Mucosa of rectum (tissue), 2 donors: ENCODE measurements around the gene PNPLA5.
A peak's percentile ranks its signal among the peaks of the same experiment; 100 is the strongest.

Experiments used
- H3K27ac ChIP-seq, 2 donors: one replicate each; pipeline ENCODE4 v1.7.0; 2013; ENCODE audit warnings: inconsistent platforms in 2 of 2, low read depth in 2 of 2, low read length in 2 of 2
- H3K27me3 ChIP-seq, 2 donors: one replicate each; pipeline ENCODE4 v1.7.0; 2013; ENCODE audit warnings: low read length in 2 of 2; ENCODE audit not compliant: control insufficient read depth in 2 of 2, insufficient read depth in 2 of 2
- H3K36me3 ChIP-seq, 2 donors: one replicate each; pipeline ENCODE4 v1.7.0; 2013; ENCODE audit warnings: low read length in 2 of 2; ENCODE audit not compliant: control insufficient read depth in 2 of 2, insufficient read depth in 2 of 2
- H3K4me1 ChIP-seq, 2 donors: one replicate each; pipeline ENCODE4 v1.7.0; 2013; ENCODE audit warnings: low read length in 2 of 2, mild to moderate bottlenecking in 1 of 2; ENCODE audit not compliant: control insufficient read depth in 2 of 2, insufficient read depth in 2 of 2
- H3K4me3 ChIP-seq, 2 donors: one replicate each; pipeline ENCODE4 v1.7.0; 2013; ENCODE audit warnings: low read length in 2 of 2
- H3K9ac ChIP-seq, 2 donors: one replicate each; pipeline ENCODE4 v1.7.0; 2013; ENCODE audit warnings: low read length in 2 of 2, low read depth in 1 of 2, mild to moderate bottlenecking in 1 of 2
- H3K9me3 ChIP-seq, 2 donors: one replicate each; pipeline ENCODE4 v1.7.0; 2013; ENCODE audit warnings: low read length in 2 of 2; ENCODE audit not compliant: control insufficient read depth in 2 of 2
- donor health status: healthy.
- donor health status: Normal muscosa, but diverticular disease.

PNPLA5 gene, protein sequence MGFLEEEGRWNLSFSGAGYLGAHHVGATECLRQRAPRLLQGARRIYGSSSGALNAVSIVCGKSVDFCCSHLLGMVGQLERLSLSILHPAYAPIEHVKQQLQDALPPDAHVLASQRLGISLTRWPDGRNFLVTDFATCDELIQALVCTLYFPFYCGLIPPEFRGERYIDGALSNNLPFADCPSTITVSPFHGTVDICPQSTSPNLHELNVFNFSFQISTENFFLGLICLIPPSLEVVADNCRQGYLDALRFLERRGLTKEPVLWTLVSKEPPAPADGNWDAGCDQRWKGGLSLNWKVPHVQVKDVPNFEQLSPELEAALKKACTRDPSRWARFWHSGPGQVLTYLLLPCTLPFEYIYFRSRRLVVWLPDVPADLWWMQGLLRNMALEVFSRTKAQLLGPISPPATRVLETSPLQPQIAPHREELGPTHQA

GRCh38 chr22:43891360-43892182, at the start of gene PNPLA5:
PNPLA5 (minus strand) TSS chr22:43892013; CDS start chr22:43891880, 133 bp downstream.
- no peaks in the 10 kb centered on the region for H3K4me1 ChIP-seq
- H3K27me3 ChIP-seq: peaks cover 18 to 23% of the 10 kb centered on the region in 2 donors
- H3K36me3 ChIP-seq: no peaks in the 10 kb centered on the region
- H3K27ac ChIP-seq: no peak within 1 kb of the TSS
- H3K9ac ChIP-seq: no peak within 1 kb of the TSS
- H3K4me3 ChIP-seq: no peak within 1 kb of the TSS
- no peaks in the 10 kb centered on the region for H3K9me3 ChIP-seq

- Histone ChIP-seq H3K27ac (no peak overlapping the region), H3K9me3 (no peaks in the 10 kb centered on the region), H3K9ac (no peak overlapping the region), H3K27me3 (peaks cover 0 to 4% of the 10 kb centered on the region in 2 donors), H3K4me3 (no peak overlapping the region), H3K36me3 (no peaks in the 10 kb centered on the region), H3K4me1 (no peaks in the 10 kb centered on the region)
These were observed 49.6 kb upstream of the PNPLA5 start for GRCh38 chr22:43941449-43941848.

DNA sequence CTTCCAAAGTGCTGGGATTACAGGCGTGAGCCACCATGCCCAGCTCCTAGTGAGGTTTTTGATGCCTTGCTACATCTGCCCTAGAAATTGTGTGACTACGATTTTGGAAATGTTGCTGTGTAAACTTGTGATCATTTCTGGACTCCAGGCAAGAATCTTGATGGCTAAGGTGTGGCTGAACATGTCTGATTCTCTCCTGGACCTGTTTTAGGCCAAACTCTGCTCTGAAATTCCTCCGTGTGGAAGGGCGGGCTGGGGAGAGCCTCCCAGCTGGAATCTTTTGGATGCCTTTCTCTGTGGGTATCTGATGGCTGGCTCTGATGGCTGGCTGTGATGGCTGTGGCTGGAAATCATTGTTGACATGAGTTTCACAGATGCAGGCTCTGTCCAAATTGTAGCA, 40.0 kb upstream of the PNPLA5 start:
- H3K9ac ChIP-seq: no peak overlapping the region
- H3K4me3 ChIP-seq: no peak overlapping the region
- no peaks in the 10 kb centered on the region for H3K36me3 ChIP-seq
- H3K9me3 ChIP-seq: no peaks in the 10 kb centered on the region
- no peaks in the 10 kb centered on the region for H3K27me3 ChIP-seq
- no peak overlapping the region for H3K27ac ChIP-seq
- H3K4me1 ChIP-seq: no peaks in the 10 kb centered on the region

GRCh38 chr22:43928908-43929307, 37.1 kb upstream of the PNPLA5 start:
- no peaks in the 10 kb centered on the region for H3K9me3 ChIP-seq
- no peak overlapping the region for H3K27ac ChIP-seq
- no peak overlapping the region for H3K4me3 ChIP-seq
- H3K9ac ChIP-seq: no peak overlapping the region
- H3K36me3 ChIP-seq: no peaks in the 10 kb centered on the region
- no peaks in the 10 kb centered on the region for H3K4me1 ChIP-seq
- peaks cover 5 to 8% of the 10 kb centered on the region in 2 donors for H3K27me3 ChIP-seq

DNA sequence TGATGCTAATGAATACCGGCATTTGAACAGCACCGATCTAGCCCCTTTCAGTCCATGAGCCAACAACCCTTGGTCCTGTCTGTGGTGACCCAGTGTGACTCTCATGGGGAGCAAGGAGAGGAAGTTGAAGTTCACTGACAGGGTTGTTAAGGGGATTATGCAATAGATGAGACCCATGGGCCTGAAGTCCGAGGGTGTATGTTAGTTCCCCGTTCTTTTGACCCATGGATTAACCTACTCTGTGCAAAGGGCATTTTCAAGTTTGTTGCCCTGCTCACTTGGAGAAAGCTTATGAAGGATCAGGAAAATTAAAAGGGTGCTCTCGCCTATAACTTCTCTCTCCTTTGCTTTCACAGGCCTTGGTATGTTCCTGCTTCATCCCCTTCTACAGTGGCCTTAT, 36.7 kb upstream of the PNPLA5 start:
- no peaks in the 10 kb centered on the region for H3K9me3 ChIP-seq
- H3K27me3 ChIP-seq: peaks cover 5 to 8% of the 10 kb centered on the region in 2 donors
- no peak overlapping the region for H3K4me3 ChIP-seq
- H3K27ac ChIP-seq: no peak overlapping the region
- no peaks in the 10 kb centered on the region for H3K36me3 ChIP-seq
- no peak overlapping the region for H3K9ac ChIP-seq
- no peaks in the 10 kb centered on the region for H3K4me1 ChIP-seq

GRCh38 chr22:43926349-43926710, 34.5 kb upstream of the PNPLA5 start:
- Histone ChIP-seq H3K36me3 (no peaks in the 10 kb centered on the region), H3K27ac (no peak overlapping the region), H3K9me3 (no peaks in the 10 kb centered on the region), H3K27me3 (peaks cover 5 to 8% of the 10 kb centered on the region in 2 donors), H3K9ac (no peak overlapping the region), H3K4me3 (no peak overlapping the region), H3K4me1 (no peaks in the 10 kb centered on the region)

DNA sequence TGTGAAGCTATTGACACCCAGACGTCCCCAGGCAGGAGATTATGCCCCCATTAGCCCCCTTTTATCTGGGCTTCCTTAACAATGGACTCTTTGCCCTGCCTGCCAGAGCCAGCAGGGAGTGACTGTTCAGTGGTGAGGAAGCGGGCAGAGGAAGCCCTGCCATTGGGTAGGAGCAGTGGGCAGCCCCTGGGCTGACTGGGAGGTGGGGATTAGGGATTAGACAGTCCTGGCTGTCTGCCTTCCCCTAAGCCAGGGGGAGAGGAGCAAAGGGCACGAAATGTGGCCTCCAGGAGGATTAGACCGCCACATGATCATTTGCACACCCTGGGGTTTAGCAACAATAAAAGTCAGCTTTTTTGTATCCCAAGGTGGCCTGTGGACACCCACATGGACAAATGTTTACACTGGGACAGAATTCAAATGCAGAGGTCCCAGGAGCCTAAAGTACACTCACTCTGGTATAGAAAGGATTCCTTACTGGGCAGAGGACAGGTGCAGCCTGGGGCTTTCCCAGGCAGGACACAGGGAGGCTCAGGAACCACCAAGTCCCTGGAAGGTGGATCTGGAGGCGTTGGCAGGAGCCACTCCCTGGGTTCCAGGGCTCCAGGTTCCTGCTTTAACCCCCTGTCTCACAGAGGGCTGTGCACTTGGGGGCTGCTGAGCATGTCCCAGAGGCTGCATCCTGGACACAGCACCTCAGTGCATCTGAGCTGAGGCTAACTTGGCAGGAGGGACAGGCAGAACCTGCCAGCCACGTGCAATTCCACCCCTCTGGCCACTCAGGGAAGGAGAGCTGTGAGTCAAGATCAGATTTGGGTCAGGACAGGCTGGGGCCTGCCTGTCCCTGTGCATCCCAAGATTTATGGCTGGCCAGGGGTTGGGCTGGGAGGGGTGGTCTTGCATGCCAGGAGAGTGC, 33.9 kb upstream of the PNPLA5 start:
- no peak overlapping the region for H3K4me3 ChIP-seq
- no peaks in the 10 kb centered on the region for H3K4me1 ChIP-seq
- no peak overlapping the region for H3K9ac ChIP-seq
- H3K9me3 ChIP-seq: no peaks in the 10 kb centered on the region
- peaks cover 5 to 10% of the 10 kb centered on the region in 2 donors for H3K27me3 ChIP-seq
- no peaks in the 10 kb centered on the region for H3K36me3 ChIP-seq
- no peak overlapping the region for H3K27ac ChIP-seq

DNA sequence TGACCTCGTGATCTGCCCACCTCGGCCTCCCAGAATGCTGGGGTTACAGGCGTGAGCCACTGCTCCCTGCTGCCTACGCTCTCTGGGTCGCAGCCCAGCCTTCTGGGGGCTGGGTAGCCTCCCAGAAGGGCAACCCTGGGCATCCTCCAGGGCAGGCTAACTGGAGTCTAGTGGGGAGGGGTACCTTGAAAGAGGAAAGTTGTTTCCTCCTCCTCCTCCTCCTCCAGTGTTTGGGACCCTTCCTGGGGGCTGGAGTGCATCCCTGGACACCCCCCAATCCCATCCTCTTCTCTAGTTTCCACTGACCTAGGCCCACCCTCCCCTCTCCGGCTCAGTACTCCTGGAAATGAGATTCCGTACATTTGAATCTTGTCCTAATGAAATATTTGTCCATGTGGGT, 33.1 kb upstream of the PNPLA5 start:
- Histone ChIP-seq H3K27ac (no peak overlapping the region), H3K4me1 (no peaks in the 10 kb centered on the region), H3K9ac (no peak overlapping the region), H3K27me3 (peaks cover 5 to 10% of the 10 kb centered on the region in 2 donors), H3K36me3 (no peaks in the 10 kb centered on the region), H3K9me3 (no peaks in the 10 kb centered on the region), H3K4me3 (no peak overlapping the region)

- peak within 1 kb of the TSS; percentile 44 to 56 for H3K4me3 ChIP-seq
- H3K9me3 ChIP-seq: no peaks in the 10 kb centered on the region
- no peak within 1 kb of the TSS for H3K27ac ChIP-seq
- no peaks in the 10 kb centered on the region for H3K4me1 ChIP-seq
- H3K27me3 ChIP-seq: peaks cover 5 to 10% of the 10 kb centered on the region in 2 donors
- H3K9ac ChIP-seq: peak within 1 kb of the TSS in 1 of 2 donors; percentile 22
- no peaks in the 10 kb centered on the region for H3K36me3 ChIP-seq
These were observed 32.0 kb upstream of the PNPLA5 start, which contains the start of gene PNPLA3 for GRCh38 chr22:43923631-43924464. PNPLA3 (plus strand) TSS chr22:43923805; CDS start chr22:43923912, 107 bp downstream.
